NOMO-1 treated with DMSO at 0.1 percent for 48 hours (cell line): ENCODE results near the gene KATNB1.

Experiments used
- DNase-seq: peaks from one replicate; lab custom pipeline; 2025; ENCODE audit not compliant: unreplicated experiment; lab: John Stamatoyannopoulos, UW

Gene KATNB1

DNA sequence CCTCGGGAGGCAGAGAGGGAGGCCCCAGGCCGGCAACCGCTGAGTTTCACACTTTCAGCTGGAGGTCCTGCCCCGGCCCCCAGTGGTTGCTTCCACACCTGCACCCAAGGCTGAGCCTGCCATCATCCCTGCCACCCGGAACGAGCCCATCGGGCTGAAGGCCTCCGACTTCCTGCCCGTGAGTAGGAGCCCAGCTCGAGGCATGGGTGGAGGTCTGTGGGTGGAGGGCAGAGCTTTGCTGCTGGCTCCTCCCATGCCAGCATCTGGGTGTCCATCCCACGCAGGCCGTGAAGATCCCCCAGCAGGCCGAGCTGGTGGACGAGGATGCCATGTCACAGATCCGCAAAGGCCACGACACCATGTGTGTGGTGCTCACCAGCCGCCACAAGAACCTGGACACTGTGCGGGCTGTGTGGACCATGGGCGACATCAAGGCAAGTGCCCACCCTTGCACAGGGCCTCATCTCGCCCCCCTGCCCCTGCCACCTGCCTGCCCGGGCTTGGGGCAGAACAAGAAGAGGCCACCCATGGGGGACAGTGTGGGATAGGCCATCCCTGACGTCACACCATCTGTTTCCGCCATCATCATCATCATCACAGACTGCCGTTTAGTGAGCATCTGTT is 19.6 kb downstream of the KATNB1 start:
- no peak for DNase-seq

DNA sequence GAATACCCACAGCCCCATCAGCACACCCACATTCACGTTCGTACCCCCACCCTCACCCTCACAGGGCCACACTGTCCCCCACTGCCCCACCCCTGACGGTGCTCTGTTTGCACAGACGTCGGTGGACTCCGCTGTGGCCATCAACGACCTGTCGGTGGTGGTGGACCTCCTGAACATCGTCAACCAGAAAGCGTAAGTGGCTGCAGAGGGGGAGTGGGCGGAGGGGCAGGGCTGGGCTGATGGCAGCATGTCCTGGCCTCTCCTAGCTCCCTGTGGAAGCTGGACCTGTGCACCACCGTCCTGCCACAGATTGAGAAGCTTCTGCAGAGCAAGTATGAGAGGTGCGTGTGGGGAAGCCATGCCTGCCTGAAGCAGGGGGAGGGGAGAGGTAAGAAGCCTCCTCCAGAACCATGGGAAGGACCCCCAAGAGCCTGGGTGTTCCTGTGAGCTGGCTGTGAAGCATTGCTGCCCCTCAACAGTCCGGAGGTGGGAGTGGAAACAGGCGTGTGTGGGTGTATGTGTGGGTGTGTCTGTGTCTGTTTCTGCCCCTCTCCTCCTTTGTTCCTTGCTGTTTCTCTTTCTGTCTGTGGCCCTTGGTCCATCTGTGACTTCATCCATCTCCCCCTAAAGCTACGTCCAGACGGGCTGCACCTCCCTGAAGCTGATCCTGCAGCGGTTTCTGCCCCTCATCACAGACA is 20.3 kb downstream of the KATNB1 start:
- DNase-seq: no peak

DNA sequence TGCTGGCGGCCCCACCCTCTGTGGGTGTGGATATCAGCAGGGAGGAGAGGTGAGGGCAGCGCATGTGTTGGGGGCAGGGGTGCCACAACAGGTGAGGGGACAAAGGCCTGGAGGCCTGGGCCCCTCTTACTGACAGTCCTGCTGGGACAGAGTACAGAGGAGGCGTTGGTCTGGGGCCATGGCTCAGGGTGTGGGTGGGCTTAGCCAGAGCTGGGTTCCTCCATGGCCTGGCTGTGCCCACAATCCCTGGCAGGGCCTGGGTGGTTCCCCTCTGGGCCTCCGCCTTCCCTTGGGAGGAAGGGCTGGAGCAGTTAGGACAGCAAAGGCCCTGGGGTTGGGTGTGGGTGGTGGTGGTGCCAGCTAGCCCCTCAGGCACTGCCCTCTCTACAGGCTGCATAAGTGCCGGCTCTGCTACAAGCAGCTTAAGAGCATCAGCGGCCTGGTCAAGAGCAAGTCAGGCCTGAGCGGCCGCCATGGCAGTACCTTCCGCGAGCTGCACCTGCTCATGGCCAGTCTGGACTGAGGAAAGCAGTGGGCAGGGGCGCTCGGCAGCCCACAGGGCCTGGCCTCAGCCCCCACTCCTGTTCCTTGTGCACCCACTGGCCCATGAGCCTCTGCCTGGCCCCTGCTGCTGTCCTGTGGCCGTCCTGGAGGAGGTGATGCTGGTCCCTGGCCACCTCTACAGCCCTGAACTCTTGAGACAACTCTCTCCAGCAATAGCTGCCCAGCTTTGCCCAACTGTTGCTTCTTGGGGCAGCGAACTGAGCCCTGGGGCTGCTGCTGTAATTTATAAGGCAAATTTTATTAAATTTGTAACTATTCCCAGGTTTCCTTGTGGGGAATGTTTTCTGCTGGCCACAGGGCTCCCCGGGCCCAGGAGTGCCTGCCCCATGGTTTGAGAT is 21.1 kb downstream of the KATNB1 start:
- DNase-seq: no peak

DNA sequence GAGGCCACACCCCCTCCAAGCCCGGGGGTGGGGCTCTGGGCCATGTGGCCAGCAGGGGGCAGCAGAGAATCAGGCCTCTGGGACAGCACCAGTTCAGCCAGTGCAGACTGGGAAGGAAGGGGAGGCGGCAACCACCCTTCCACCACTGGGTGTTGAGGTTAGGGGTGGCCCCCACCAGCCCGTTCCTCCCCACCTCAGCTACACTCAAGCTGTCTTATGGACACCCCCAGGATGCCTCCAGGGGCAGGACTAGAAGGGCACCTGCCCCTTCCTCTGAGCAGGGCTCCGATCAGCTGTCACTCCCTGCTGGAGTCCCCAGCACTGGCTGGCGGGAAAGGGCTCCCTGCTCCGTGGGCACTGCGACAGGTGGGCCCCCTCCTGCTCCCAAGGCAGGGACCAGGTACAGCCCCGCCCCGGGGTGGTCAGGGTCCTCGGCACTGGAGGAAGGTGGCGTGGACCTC is 21.8 kb downstream of the KATNB1 start:
- peak; percentile 21 for DNase-seq

DNA sequence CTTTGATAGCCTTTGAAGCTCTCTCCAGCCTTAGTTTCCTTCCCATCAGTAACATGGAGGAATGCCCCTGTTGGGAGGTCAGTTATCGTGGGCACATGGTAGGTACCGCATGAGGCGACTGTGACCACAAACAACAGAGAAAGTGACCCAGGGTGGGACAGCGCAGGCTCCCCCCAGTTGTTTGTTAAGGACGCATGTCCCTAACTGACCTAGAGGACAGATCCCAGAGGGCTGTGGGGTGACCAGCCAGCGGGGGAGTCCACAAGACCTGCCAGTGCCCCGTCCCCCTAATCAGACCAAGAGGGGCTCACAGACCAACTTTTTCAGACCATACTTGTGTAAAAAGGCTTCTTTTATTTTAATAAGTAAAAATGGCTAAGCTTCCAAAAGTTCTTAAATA is 22.3 kb downstream of the KATNB1 start:
- no peak for DNase-seq

DNA sequence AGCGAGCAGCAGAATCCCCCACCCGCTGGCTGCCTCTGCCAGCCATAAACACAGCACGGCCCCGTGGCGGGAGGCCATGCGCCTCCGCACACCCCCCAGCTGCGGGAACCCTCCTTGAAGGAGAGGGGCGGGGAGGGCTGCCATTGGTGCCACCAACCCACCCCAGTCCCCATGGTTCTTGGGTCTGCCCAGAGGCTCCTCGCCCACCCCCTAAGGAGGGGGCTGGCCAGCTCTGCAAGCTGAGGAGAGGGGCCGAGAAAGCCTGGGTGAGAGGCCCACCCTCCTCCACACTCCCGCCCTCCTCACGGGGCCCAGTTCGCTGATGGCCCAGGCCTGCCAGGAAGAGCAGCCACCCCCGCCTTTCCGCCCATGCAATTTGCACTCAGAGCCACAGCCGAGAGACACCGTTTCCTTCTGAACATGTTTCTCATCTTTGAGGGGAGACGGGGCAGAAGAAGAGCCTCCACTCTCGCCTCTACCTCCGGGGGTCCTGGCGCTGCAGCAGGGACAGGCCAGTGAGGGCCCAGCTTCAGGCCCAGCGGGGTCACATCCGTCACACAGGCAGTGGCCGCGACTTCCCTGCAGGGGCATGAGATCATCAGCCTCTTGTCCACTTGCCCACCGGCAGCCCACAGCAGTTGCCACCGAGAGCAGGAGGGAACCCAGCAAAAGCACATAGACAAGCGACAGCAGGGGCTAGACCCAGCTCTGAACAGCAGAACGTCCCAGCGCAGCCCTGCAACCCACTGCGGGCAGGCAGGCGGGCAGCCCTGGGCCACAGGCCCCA is 23.0 kb downstream of the KATNB1 start:
- DNase-seq: no peak

DNA sequence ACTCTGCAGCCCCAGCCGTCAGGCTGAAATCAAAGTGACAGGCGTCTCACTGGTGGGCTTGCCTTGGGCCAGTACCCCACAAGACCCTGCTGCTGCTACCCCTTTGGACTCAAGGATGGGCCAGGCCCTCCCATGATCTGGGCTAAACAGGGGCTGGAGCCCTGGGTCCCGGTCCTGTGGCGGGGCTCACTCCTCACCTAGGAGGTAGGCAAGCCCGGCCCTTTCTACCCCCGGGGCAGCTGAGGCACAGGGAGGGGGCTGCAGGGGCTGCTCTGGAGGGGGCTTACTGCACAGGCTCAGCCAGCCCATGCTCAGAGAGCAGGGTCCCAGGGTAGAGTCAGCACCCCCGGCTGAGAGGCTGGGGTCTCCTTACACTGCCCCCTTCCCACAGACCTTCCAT is 23.6 kb downstream of the KATNB1 start:
- no peak for DNase-seq

DNA sequence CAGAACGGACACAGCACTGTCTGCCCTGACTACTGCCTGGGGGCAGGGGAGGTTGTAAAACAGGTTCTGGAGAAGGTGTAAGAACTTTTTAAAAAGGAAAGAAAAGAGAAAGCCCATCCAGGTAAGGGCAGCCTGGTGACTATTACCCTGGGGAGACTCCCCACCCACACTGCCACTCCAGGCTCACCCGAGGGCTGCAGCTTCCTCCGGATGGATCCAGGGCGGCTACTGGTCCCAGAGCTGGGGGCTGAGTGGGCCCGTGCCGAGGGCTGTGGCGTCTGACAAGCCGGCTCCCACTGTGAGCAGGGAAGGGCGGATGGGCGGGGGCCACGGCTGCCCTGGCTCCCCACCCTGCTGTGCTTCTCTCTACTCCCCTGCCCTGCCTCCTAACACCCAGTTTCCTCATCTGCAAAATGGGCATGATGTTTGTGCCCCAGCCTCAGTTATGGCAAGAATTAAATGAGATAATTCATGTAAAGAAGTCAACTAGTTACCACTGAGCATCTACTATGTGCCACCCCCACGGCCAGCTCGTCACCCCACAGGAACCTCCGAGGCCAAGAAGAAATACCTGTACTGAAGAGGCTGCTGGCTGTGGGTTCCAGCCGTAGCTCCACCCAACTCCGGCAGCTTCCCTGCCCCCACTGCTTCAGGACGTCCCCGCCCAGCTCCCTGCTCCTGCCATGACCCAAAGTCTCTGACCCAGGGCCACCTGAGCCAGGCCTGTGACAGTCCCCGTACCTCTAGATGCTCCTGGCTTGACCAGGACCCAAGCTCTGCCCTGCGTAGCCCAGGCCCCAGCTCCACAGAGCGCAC is 24.2 kb downstream of the KATNB1 start:
- DNase-seq: no peak

DNA sequence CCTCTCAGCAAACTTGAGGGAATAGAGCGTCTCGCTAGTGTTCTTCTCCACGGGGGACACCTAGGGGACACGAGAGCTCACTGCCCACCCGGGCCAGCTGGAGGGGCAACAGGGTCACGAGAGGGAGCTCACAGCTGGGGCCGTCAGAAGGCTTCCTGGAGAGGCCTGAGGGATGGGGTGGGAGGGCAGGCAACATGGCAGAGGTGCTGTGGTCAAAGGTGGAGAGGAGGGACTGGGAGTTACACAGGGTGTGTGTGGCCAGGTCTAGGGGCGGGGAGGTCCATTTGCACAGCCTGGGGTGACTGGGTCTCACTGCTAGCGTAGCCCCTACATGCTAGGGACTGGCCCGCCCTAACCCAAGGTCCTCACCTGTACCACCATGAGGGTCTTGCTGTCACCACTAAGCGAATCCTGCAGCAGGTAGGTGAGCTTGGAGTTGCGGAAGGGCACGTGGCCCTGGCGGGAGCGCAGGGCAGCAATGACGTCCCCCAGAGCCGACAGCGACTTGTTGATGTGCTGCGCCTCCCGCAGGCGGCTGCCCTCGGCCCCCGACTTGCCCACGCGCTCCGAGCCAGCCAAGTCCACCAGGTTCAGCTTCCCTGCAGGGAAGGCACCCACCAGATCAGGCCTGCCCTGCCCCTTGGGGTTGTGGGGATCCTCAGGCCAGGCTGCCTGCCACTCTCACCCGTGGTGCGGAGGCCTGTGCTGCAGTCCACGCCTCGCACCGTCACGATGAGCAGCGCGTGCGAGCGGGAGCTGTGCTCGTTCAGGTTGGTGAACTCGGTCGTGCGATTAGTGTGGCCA is 25.0 kb downstream of the KATNB1 start:
- no peak for DNase-seq

DNA sequence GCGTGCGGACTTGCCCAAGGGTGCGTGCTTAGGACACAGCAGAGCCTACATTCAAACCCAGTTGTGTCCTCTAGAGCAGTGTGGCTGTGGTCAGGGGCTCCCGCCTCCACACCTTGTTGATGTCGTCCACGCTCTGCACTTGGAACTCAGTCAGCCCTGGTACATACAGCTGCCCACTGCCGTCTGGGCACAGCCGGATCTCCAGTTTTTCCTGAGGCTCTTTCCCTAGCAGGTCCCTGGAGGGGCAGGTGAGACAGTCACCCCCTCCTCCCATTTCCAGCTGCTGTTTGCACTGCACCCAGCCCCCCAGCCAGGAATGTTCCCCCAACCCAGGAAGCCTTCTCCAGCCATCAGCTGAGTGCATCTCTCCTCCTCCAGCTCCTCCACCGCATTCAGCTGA is 25.7 kb downstream of the KATNB1 start:
- DNase-seq: no peak

DNA sequence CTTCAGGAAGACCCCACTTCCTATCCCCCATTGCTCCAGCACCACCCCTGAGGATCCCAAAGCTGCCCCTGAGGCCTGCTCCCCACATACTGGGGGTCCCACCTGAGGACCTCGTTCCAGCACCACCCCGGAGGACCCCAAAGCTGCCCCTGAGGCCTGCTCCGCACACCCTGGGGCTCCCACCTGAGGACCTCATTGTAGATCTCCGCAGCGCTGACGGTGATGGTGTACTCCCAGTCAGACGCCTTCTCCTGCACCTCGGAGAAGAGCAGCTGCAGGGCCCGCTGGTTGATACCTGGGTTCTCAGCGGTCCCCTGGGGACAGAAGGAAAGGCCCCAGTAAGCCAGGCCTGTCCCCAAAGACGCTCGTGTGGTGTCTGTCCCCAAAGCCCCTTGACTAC is 26.4 kb downstream of the KATNB1 start:
- no peak for DNase-seq

DNA sequence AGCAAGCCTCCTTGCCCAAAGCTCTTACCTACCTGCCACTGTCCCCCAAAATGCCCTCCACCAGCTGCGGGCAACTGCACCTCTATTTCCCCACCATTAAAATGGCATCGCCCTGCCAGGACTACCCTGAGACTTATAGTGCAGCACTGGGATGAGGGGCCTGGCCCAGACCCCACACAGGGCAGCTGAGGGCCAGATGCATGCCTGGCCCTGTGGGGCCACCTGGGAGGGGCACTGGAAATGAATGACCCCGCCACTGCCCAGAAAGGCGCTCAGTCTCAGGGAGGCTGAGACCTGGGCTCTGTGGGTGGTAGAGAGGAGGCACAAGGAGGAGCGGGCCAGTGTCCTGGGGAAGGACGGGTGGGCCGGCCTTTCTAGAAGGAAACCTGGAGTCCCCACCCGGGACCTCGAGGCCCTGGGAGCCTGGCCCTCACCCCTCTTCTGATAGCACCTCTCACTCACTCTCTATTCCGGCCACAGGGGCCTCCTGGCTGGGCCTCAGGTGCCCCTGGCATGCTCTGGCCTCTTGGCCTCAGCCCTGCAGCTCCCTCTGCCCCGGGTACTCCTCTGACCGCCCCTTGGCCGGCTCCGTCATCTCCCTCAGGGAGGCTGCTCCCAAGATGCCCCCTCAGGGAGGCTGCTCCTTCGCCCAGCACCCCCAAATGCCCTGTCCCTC is 26.9 kb downstream of the KATNB1 start:
- no peak for DNase-seq

DNA sequence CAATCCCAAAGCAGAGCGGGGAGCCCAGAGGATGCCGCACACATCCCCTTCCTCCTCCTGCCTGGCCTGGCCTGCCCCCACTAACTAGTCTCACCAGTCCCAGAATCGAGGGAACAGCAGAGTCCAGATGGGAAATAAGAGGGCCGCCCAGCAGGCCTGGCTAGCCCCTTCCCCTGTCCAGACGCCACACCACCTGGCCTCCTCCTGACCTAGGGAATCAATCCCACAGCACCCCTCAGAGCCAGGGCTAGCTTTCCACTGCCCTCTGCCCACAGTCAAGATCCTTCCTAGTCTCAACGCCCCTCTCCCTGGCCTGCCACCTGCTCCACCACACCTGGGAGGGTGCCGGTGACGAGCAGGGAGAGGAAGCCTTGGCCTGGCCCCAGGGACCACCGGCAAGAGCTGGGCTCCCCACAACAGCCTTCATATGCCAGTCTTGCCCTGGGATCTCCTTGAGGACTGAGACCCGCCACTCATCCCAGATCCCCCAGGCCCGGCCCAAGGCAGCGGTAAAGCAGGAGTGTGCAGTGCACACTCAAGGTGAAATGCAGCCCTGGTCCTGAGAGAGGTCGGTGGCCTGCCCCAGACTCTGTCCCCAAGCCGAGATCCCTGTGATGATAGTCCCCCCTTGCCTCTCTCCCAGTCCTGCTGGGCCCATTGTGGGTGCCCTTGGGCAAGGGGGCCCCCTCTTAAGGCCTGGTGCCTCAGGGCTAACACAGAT is 27.9 kb downstream of the KATNB1 start:
- DNase-seq: no peak

DNA sequence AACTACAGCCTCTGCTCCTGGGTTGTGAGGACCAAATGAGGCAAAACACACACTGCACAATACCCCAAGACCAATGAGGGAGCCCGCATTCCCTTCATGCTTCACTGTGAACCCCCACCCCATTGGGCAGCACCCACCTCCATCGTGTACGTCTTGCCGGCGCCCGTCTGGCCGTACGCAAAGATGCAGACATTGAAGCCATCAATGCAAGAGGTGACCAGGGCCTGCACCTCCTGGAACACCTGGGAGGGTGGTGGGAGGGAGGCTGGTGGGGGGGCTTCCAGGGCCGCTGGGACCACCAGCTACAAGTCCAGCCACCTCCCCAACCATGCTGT is 28.4 kb downstream of the KATNB1 start:
- no peak for DNase-seq

DNA sequence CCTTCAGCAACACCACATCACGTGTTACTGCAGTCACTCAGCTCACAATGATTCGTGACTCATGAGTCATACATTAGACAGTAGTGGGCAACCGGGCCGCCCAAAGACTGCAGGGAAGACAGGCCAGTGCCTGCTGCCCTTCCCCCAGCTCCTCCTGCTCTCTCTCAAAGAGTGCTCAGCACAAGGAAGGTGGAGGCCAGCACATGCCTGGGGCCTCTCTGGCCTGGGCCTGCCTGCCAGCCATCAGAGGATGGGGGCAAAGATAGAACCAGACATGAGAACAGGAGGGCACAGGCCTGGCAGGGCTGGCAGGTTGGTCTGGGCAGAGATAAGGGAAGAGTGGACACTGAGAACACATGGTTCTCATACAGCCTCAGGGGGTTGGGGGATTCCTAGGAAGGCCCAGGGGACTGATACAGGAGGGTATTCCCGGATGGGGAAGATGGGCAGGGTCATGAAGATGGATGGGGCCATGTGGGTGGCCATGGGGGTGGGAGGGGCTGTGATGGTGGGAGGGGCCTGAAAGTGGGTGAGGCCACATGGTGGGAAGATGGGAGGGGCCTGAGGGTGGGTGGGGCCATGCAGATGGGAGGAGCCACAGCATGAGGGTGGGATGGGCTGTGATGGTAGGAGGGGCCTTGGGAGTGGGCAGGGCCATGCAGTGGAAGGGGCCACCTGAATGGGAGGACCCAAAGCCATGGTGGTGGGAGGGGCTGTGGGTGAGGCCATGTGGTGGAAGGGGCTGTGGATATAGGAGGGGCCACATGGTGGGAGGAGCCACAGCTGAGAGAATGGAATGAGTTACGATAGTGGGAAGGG is 29.0 kb downstream of the KATNB1 start:
- DNase-seq: peak; percentile 32

DNA sequence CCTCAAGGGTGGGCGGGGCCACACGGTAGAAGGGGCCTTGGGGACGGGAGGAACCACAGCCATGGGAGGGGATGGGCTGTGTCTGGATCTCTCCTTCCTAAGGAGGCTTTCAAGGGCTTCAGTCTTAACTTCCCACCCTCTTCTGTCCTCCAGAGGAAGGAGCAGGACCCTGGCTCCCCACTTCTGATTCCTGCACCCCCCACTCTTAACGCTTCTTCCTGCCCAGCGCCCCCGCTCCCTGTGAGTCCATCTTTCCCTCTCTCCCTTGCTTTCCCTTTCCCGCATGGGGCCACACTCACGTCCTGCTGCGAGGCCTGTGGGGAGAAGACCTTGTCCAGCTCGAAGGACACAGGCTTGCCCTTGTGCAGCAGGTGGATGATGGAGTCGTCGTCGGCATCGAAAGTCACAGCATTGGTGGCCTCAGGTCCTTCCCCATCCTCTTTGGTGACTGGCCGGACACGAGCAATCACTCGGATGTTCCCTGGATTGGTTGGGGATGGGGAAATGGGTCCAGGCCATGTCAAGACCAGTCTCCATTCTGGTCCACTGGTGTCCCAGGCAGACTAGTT is 29.7 kb downstream of the KATNB1 start:
- DNase-seq: no peak

DNA sequence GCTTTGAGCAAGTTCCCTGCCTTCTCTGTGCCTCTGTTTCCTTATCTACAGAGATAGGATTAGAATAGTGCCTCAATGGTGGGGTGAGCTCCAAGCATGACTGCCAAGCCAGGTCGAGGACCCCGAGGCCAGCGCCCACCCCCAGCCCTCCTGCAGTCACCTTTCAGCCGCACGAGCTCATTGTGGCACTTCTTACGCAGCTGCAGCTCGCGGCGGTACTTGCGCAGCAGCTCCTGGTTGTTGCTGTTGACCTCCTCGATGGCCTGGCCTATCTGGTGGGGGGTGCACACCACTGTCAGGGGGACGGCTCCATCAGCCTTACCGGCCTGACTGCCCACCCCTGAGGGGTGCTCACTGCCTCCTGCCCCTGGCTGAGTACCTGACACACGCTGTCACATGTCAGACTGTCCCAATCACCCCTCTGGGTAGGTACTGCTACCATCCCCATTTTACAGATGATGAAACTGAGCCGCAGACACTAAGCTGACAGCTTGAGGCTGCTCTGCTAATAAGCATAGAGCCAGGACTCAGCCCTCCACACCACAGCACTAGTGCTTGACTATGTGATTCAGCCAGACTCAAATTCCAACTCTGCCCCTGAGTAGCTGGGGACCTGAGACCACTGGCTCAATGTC is 31.3 kb downstream of the KATNB1 start:
- no peak for DNase-seq
